Astrocyte of the hippocampus (primary cell): Measurements from ENCODE around the gene RCBTB2.

Experiments used
- DNase-seq: peaks from one replicate; pipeline ENCODE4 v3.0.0; 2011; ENCODE audit warnings: low read depth, low spot score

The RCBTB2 gene

DNA sequence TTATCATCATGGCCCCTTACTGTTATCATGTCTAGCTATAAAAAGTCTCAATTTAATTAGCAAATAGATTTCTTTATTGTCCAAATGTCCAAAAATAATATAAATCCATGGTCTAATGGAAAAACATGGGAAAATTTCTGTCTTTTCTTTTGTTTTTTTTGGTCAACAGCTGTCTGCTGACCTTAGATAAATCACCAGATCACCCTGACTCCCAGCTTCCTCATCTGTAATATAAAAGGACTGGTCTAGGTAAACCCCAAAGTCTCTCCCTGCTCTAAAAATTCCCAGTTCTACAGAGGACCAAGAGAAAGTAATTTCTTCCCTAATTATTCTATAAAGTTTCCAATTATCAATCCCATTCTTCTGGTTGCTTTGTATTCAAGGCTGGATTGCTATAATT, 30.7 kb upstream of the RCBTB2 start:
- DNase-seq: no peak

DNA sequence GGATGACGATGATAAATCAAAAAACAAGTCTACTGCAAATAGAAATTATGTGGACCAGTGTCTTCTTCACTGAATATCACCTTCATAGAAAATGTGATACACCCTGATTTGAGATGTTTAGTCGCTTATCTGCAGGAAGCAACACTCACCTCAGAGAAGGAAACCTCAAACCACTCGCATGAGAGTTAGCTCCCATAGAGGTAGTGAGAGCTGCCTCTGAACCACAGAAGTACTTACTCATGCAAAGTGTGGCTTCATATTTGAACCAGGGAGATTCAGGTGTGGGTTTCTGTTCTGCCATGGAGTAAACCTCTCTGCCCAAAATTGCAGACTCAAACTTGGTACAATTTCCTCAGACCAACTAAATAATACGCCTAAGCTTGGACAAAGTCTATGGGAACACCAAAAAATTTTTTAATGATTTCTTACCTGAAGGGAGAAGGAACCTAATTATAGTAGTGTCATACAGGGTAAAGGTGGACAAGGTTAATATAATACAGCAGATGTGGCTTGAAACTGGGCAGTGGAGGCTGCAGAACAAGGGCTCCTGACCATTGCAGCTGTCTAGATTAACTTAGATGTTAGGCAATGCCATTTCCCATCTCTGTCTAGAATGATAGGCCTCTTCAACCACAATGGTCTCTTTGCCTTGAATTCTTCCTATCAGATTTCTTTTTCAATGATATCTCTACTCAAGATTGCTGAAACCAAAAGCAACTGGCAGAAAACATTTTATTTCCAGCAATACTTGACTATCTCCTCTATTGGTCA, 29.6 kb upstream of the RCBTB2 start:
- no peak for DNase-seq

DNA sequence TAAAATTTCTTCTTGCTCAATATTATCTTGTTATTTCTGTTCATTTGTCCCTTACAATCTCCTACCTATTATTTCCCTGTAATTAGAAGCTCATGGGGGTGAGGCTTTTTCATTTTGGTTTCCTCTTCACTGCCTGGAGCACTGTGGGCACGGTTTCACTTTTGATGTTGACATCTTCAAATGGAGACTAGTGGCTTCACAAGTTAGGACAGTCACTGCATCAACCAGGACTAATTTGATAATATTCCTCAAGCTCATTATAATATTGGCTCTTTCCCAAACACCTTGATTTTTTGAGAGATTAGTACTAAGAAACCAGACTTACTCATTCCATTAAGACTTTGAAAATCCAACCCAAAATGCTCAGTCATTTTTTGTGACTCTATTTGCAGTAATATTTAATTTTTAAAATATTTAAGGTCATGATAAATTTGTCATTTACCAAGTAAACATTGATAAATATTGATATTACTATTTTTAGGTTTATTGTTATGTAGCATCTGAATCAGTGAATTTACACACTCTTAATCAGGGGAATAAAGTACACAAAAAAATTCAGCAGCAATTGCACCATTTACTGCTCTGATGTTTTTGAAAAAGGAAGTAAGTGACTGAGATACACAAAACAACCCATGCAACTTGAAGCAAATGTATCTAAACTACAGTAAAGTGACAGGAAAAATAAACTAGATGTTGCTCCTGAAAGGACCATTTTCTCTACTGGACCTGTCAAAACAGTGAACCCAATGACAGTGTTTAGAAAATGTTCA, 28.8 kb upstream of the RCBTB2 start:
- DNase-seq: no peak

DNA sequence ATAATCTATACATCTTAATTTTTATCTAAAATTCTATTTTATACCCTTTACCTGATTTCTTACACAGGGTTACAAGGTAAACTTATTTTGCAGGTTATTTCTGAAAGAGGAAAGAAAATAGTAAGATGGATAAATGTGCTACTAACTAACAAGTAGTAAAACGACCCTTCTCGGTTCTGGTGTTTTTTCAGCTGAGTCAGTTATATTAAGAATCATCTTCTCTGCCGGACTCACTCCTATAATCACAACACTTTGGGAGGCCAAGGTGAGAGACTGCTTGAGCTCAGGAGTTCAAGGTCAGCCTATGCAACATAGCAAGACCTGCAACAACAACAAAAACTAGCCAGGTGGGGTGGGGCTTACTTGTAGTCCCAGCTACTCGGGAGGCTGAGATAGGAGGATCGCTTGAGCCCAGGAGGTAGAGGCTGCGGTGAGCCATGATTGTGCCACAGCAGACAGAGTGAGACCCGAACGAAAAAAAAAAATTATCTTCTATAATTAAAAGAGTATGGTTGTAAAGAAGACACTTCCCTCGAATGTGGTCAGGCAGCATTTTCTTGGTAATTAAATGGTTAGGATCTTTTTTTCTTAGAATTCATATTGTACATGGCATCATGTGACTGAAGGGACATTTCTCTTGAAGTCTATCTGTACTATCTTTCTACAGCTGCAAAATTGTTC, 27.9 kb upstream of the RCBTB2 start:
- no peak for DNase-seq

DNA sequence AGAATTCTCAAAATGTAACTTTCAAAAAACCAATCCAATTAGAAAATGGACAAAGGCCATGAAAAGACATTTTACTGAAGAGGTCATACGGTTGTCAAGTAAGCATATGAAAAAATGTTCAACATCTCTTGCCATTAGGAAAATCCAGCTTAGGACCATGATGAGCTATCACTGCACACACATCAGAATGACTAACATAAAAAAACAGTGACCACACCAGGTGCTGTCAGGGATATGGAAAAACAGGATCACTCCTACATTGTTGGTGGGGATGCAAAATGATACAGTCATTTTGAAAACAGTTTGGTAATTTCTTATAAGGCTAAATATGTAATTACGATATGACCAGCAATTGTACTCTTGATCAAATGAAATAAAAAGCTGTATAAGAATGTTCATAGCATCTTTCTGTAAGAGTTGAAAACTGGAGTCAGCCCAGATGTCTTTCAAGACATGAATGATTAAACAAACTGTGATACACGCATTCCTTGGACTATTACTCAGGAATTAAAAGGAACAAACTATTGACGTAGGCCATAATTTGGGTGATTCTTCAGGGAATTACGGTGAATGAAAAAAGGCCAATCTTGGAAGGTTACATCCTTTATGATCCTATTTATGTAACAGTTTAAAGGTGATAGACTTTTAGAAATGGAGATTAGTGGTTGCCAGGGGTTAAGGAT, 26.9 kb upstream of the RCBTB2 start:
- DNase-seq: no peak

DNA sequence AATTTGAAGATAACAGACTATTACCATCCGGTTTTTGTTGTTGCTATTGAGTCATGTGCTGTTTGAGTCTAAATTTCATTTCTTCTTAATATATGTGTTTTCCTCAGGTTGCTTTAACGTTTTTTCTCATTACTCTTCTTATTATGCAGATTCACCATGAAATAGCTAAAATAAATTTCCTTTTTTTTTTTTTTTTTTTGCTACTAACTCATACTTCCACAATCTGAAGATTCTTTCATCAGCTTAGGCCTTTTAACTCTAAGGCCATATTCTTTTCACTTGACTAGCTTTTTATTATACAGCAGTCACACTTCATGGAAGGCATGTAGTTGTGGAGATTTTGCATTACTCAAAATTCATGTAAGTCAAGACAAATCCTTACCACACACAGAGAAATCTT, 23.9 kb upstream of the RCBTB2 start:
- no peak for DNase-seq

DNA sequence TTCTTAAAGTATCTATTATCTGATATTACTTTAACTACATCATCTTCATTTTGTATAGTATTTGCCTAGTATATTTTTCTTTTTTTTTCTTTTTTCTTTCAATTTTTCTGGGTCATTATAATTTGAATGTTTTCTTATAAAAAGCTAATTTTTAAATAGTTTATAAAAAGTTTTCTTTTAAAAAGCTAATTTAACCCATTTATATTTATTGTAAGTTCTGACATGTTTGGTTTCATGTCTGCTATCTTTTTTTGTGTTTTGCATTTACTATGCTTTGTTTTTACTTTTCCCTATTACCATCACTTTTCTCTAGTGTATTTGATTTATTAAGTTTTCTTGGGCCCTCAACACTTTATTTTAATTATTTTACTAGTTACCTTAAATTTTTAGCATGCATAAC, 22.6 kb upstream of the RCBTB2 start:
- no peak for DNase-seq

DNA sequence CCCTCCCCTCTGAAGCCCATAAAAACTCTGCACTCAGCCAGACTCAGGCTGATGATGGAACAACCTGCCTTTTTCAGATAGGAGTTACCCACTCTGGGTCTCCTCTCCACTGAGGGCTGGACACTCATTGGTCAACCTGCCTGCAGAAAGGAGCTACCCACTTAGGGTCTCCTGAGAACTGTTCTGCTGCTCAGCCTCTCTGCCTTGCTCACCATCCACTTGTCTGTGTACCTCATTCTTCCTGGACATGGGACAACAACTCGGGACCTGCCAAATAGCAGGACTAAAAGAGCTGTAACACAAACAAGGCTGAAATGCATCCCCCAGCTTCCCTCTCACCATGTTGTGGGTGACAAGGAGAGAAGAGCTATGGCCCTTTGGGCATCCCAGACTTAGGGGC, 18.4 kb upstream of the RCBTB2 start:
- DNase-seq: no peak

DNA sequence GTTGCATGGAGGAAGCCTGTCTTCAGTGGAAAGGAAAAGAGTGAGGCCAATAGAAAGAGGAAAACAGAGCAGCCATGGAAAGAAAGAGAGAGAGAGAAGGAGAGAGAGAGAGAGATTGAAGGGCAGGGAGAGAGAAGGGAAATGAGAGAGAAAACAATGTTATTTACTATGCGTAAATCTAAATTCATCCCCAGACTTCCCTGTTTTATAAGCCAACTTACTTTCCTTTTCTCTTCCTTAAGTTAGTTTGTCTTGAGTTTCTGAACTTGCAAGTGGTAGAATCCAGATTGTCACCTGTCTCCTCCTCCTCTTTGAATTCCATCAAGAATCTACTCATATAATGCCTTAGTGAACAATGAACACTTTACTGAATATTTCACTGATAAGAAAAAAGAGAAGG, 16.8 kb upstream of the RCBTB2 start:
- no peak for DNase-seq

DNA sequence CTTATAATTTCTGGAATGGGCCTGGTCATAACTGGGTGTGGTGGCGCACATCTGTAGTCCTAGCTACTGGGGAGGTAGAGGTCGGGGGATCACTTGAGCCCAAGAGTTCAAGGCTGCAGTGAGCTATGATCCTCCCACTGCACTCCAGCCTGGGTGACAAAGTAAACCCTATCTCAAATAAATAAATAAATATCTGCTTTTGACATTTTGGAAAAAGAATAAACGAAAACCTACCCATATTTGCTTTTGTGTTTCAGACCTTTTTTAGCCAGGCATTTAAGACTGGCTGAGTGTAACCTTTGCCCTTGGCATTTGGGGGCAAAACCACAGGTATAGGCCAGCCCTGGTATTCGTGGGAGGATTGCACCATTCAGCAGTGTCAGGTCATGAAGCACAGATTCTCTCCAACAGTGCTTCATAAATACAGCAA, 14.8 kb upstream of the RCBTB2 start:
- no peak for DNase-seq

DNA sequence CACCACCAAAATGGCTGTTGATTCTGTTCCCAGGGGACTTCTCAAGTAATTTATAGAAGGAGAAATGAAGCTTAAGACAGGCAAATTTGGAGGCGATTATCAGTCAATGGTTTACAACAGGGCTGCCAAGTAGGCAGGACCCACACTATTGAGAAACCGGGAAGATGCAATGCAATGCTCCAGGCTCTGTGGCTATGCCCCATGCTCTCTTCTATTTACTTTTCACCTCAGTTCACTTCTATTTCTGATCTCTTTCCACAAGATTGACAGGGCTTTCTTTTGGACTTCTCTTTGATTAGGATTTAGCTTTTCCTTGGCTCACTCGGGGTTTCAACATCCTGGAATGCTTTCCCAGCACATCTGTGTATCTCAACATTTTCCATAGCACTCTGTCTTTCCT, 12.7 kb upstream of the RCBTB2 start:
- no peak for DNase-seq

DNA sequence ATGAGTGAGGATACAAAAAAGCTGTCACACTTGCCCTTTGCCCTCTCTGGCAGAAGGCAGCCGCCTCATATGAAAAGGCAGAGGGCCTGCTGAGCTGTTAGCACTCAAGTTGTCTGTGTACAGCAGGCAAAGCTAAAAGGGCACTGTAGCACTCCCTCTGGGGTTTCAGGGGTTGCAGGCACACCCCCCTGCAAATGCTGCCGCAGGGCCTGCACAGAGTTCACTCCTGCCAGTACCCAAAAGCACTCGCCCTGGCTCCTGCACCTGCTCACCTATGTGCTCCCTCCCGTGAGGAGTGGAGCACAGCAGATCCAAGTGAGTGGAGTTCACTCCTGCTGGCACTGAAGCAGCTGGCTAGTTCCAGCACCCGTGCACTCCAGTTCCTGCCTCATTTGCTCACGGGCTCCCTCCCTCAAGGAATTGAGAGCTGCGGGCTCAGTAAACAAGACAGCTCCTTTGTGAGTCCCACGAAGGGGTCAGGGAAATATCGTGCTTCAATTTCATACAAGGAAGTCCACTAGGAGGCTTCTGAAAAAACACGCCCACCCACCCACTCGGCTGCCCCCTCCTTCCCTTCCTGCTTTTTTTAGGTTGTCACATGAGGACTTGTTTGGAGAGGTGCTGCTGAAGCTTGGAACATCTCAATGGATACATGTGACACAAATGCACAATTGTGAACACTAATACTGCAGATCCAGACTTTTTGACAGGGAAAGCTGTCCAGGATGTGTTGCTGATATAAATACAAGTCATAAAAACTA, 9.9 kb upstream of the RCBTB2 start:
- peak; percentile 38 for DNase-seq

DNA sequence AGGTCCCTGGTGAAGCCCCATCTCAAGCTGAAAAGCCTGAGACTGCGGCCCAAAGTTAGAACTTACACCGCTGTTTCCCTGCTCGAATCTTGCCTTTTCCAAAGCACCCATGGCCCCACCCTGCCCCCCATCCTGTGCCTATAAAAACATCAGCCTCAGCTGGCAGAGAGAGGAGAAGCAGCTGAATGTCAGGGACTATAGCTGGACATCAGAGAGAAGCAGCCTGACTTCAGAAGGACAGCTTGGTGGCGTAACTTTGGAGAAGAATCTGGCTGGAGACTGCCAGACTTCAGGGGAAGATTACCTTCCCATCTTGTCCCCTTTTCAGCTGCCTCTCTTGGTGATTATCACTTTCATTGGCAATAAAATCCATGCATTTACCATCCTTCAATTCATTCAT, 9.3 kb upstream of the RCBTB2 start:
- DNase-seq: no peak

DNA sequence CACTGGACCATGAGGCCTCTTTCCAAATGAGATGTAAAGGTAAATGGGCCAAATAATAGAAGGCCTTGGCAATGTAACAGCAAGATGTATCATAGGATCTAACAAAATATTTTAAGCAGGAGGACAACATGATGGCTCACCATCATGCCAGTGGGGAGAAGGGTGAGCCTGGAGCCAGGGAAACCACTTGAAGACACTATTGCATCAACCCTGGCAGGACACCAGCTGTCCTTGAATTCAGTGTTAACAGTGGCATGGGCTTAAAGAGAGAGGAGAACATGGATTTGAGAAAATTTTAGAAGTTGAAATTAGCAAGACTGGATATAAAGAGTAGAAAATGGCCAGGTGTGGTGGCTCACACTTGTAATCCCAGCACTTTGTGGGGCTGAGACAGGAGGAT, 6.7 kb upstream of the RCBTB2 start:
- no peak for DNase-seq

DNA sequence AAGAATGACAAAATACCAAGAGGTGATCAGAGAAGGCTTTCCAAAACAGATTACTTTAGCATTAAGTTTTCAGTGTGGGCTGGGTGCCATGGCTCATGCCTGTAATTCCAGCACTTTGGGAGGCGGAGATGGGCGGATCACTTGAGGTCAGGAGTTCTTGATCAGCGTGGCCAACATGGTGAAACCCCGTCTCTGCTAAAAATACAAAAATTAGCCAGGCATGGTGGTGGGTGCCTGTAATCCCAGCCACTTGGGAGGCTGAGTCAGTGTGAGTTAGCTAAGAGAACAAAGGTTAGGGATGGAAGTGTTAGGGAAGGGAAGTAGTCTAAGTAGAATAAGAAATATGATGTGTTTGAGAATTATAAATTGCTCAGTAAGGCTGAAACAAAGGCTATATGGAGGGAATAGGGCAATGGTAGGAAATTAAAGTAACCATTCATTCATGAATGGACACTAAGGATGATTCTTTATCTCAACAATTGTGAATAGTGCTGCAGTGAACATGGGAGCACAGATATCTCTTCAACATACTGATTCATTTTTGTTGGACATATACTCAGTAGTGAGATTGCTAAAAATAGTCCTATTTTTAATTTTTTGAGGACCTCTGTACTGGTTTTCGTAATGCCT, 3.9 kb upstream of the RCBTB2 start:
- DNase-seq: no peak

DNA sequence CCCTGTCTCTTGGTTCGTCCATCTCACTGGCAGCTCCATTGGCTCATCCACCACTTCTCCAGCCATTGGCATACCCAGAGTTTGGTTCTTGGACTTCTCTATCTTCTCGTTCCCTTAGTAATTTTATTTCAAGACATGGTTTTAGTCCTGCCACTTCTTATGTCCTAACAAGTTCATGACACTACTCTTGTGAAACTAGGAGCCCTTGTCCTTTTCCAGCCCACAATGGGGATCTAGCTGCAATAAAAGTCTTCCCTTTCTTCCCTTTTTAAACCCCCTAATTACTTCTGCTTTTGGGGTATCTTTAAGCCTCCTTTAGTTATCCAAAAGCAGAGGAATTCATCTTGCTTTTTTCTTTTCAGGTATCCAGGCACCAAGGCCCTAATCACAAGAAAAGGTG, 2.9 kb upstream of the RCBTB2 start:
- no peak for DNase-seq

DNA sequence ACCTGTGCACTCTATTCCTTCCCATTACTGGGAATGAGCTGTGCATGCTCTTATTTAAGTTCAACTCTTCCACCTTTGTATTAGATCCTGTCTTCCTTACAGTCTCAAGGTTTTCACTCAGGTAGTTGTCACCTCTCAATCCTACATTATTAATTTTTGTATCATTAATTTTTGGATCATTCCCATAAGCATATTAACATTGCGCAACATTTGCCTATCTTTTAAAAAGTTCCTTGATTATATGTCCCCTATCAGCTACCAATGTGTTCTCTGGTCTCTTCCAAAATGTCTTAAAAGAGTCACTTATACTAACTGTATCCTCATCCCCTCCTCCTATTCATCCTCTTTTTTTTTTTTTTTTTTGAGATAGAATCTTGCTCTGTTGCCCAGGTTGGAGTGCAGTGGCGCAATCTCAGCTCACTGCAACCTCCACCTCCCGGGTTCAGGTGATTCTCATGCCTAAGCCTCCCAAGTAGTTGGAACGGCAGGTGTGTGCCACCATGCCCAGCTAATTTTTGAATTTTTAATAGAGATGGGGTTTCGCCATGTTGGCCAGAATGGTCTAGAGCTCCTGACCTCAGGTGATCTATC, 2.1 kb upstream of the RCBTB2 start:
- no peak for DNase-seq

DNA sequence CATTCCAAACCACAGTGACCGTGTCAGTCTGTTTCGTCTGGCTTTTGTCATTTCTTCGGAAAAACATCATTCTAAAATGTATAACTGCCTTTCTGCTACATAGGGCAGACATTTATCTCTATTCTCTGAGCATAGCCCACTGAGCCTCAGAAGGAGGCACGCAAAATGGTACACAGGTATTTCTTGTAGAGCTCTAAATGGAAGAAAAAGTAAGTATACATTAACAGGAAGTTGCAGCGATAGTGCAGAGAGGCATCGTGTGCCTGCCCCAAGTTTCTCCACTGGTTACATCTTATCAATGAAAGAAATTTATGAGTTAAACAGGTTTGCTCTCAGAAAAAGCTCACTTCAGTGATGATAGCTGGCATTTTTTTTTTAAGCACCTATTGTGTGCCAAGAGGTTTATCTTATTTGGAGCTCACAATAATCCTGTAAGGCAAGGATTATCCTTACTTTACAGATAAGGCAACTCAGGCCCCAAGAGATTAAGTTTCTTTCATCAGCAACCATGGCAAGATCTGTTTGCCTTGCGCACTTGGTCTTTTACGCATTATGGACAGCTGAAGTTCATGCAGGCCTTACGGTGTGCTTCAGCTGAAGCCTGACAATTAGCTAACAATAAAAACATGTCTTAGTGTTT, 1.2 kb upstream of the RCBTB2 start:
- DNase-seq: no peak

DNA sequence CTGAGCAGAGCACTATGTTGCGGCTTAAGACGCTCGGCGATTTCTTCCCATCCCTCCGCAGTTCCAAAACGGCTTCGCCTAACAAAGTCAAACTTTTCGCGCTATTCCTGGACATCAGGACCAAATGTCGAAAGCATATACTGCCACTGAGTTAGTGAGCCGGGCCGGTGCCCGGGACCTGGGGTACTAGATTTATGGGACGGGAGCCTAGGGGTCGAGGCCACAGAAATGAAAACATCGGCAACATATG, 699 bp downstream of the RCBTB2 start:
- peak; percentile 79 for DNase-seq
